ENCODE data around the gene CCDC175. TPM values are rescaled to one million over a fixed set of nuclear protein-coding genes. Genes with fewer than 3 reads are reported as not detected.

CCDC175 gene
- total RNA-seq, 2 experiments from 2014 or later = not detected

- Histone ChIP-seq H3K9me3 (ENCODE audit: low read length) (no peaks in the 10 kb centered on the region), H2AFZ (ENCODE audit: low read length) (no peak overlapping the region), H3K4me1 (ENCODE audit: insufficient read depth, low read length, poor library complexity, severe bottlenecking) (no peaks in the 10 kb centered on the region), H3K27ac (ENCODE audit: low read depth, low read length, poor library complexity, severe bottlenecking) (no peak overlapping the region), H3K36me3 (ENCODE audit: insufficient read depth, low read length) (no peaks in the 10 kb centered on the region), H4K20me1 (ENCODE audit: insufficient read depth, low read length) (no peaks in the 10 kb centered on the region), H3K4me3 (ENCODE audit: low read depth, low read length, poor library complexity, severe bottlenecking) (no peak overlapping the region), H3K9me2 (ENCODE audit: insufficient read depth, low read length) (no peaks in the 10 kb centered on the region), H3K4me2 (ENCODE audit: low read length) (no peak overlapping the region), H3K79me2 (ENCODE audit: insufficient read depth, low read depth, low read length) (no peaks in the 10 kb centered on the region)
- TF ChIP-seq CTCF (conservative IDR thresholded peaks at IDR 0.05; ENCODE audit: low read length) (no peak), EZH2phosphoT487 (IDR thresholded peaks at IDR 0.05; ENCODE audit: borderline replicate concordance, low read depth, low read length) (no peak)
- CTCF ChIA-PET (ENCODE audit: unreplicated experiment) = no interaction called here
- no TSS peak for BruUV-seq (replicated peaks)
- intact Hi-C loops (cut with micrococcal nuclease; ENCODE audit: unreplicated experiment) = no loop called here
- DNase-seq (ENCODE audit: low spot score) = no peak
- POLR2A ChIA-PET = no interaction called here
These were observed 12.2 kb downstream of the CCDC175 start for GRCh38 chr14:59564366-59564765.

- no peak overlapping the region for H3K27ac ChIP-seq (ENCODE audit: low read depth, low read length, poor library complexity, severe bottlenecking)
- H3K4me1 ChIP-seq (ENCODE audit: insufficient read depth, low read length, poor library complexity, severe bottlenecking) = no peaks in the 10 kb centered on the region
- BruUV-seq (replicated peaks) = no TSS peak
- H4K20me1 ChIP-seq (ENCODE audit: insufficient read depth, low read length) = no peaks in the 10 kb centered on the region
- H2AFZ ChIP-seq (ENCODE audit: low read length) = no peak overlapping the region
- H3K4me3 ChIP-seq (ENCODE audit: low read depth, low read length, poor library complexity, severe bottlenecking) = no peak overlapping the region
- H3K4me2 ChIP-seq (ENCODE audit: low read length) = no peak overlapping the region
- no peaks in the 10 kb centered on the region for H3K36me3 ChIP-seq (ENCODE audit: insufficient read depth, low read length)
- no peak for DNase-seq (ENCODE audit: low spot score)
- TF ChIP-seq EZH2phosphoT487 (IDR thresholded peaks at IDR 0.05; ENCODE audit: borderline replicate concordance, low read depth, low read length) (no peak), CTCF (conservative IDR thresholded peaks at IDR 0.05; ENCODE audit: low read length) (no peak)
- intact Hi-C loops (cut with micrococcal nuclease; ENCODE audit: unreplicated experiment) = no loop called here
- ChIA-PET POLR2A (no interaction called here), CTCF (ENCODE audit: unreplicated experiment) (no interaction called here)
- H3K79me2 ChIP-seq (ENCODE audit: insufficient read depth, low read depth, low read length) = no peaks in the 10 kb centered on the region
- no peaks in the 10 kb centered on the region for H3K9me3 ChIP-seq (ENCODE audit: low read length)
- no peaks in the 10 kb centered on the region for H3K9me2 ChIP-seq (ENCODE audit: insufficient read depth, low read length)
These were observed 29.3 kb downstream of the CCDC175 start for GRCh38 chr14:59547310-59547709.

- Histone ChIP-seq H3K4me3 (ENCODE audit: low read depth, low read length, poor library complexity, severe bottlenecking) (no peak overlapping the region), H3K36me3 (ENCODE audit: insufficient read depth, low read length) (no peaks in the 10 kb centered on the region), H3K9me3 (ENCODE audit: low read length) (no peaks in the 10 kb centered on the region), H2AFZ (ENCODE audit: low read length) (no peak overlapping the region), H3K79me2 (ENCODE audit: insufficient read depth, low read depth, low read length) (no peaks in the 10 kb centered on the region), H3K9me2 (ENCODE audit: insufficient read depth, low read length) (no peaks in the 10 kb centered on the region), H3K4me1 (ENCODE audit: insufficient read depth, low read length, poor library complexity, severe bottlenecking) (no peaks in the 10 kb centered on the region), H3K4me2 (ENCODE audit: low read length) (no peak overlapping the region), H4K20me1 (ENCODE audit: insufficient read depth, low read length) (no peaks in the 10 kb centered on the region), H3K27ac (ENCODE audit: low read depth, low read length, poor library complexity, severe bottlenecking) (no peak overlapping the region)
- BruUV-seq (replicated peaks) = no TSS peak
- CTCF ChIA-PET (ENCODE audit: unreplicated experiment) = no interaction called here
- POLR2A ChIA-PET = interaction anchor here (0.5 kb wide), 1 partner anchor 26 kb away, joined by 3 read pairs; no protein-coding TSS in a partner anchor
- intact Hi-C loops (cut with micrococcal nuclease; ENCODE audit: unreplicated experiment) = no loop called here
- no peak for DNase-seq (ENCODE audit: low spot score)
- no peak for TF ChIP-seq CTCF (conservative IDR thresholded peaks at IDR 0.05; ENCODE audit: low read length)
These were observed 32.7 kb downstream of the CCDC175 start for GRCh38 chr14:59543873-59544272.
